Measurements from ENCODE around the gene TAS2R8.
"Not testable (repeated sequence)": the region's sequence is repeated elsewhere in the genome, so short reads cannot be mapped to it uniquely, and the experiment has no call there.

The TAS2R8 gene

GRCh38 chr12:10807186-10807585 lies at the start of gene TAS2R8:
Gene TAS2R8 (minus strand): TSS chr12:10807286. CDS start chr12:10806980, 306 bp downstream.
- DNase-seq: no peak

- DNase-seq: no peak
These were observed 48.7 kb upstream of the TAS2R8 start for GRCh38 chr12:10855807-10856206.

GRCh38 chr12:10853776-10854175 lies 46.7 kb upstream of the TAS2R8 start:
- no peak for DNase-seq

- DNase-seq: no peak
These were observed 44.3 kb upstream of the TAS2R8 start for GRCh38 chr12:10851243-10851858.

GRCh38 chr12:10849425-10849878 lies 42.4 kb upstream of the TAS2R8 start, which contains the start of gene PRR4:
Gene PRR4 (minus strand): TSS chr12:10849475. CDS start chr12:10849437, 38 bp downstream.
- no peak for DNase-seq

- DNase-seq: no peak
These were observed 40.7 kb upstream of the TAS2R8 start for GRCh38 chr12:10847744-10848143.

GRCh38 chr12:10842862-10843261 lies 35.8 kb upstream of the TAS2R8 start:
- DNase-seq: no peak

- DNase-seq: no peak
These were observed 31.4 kb upstream of the TAS2R8 start for GRCh38 chr12:10838461-10838860.

GRCh38 chr12:10829994-10830393 lies 22.9 kb upstream of the TAS2R8 start:
- DNase-seq: no peak

GRCh38 chr12:10826258-10826657 lies 19.2 kb upstream of the TAS2R8 start, which contains the start of gene TAS2R10:
Gene TAS2R10 (minus strand): TSS chr12:10826358. CDS start chr12:10826269, 89 bp downstream.
- DNase-seq: no peak

- DNase-seq: no peak
These were observed 17.9 kb upstream of the TAS2R8 start for GRCh38 chr12:10824957-10825356.

- DNase-seq: no peak
These were observed 4.9 kb upstream of the TAS2R8 start for GRCh38 chr12:10811883-10812536.

GRCh38 chr12:10810068-10810467 lies 3.0 kb upstream of the TAS2R8 start, which contains the start of gene TAS2R9:
Gene TAS2R9 (minus strand): TSS chr12:10810168. CDS start chr12:10810075, 93 bp downstream.
- no peak for DNase-seq

- DNase-seq: no peak
These were observed 4.5 kb downstream of the TAS2R8 start, which contains the start of gene TAS2R7 for GRCh38 chr12:10802587-10802986. Gene TAS2R7 (minus strand): TSS chr12:10802627. CDS start chr12:10802570, 57 bp downstream.

GRCh38 chr12:10801741-10802140 lies 5.3 kb downstream of the TAS2R8 start:
- no peak for DNase-seq

- DNase-seq: no peak
These were observed 12.9 kb downstream of the TAS2R8 start for GRCh38 chr12:10794222-10794621.

- not testable (repeated sequence) for DNase-seq
These were observed 15.3 kb downstream of the TAS2R8 start for GRCh38 chr12:10791769-10792168.

- no peak for DNase-seq
These were observed 23.8 kb downstream of the TAS2R8 start for GRCh38 chr12:10783252-10783651.

GRCh38 chr12:10779103-10779502 lies 28.0 kb downstream of the TAS2R8 start:
- DNase-seq: no peak

- no peak for DNase-seq
These were observed 35.9 kb downstream of the TAS2R8 start for GRCh38 chr12:10771132-10771733.

- DNase-seq: no peak
These were observed 47.4 kb downstream of the TAS2R8 start for GRCh38 chr12:10759657-10760056.

- DNase-seq: no peak
These were observed 50.9 kb downstream of the TAS2R8 start for GRCh38 chr12:10756194-10756593.

Data from NCI-H524 treated with DMSO at 0.1 percent for 48 hours (cell line).